Activated CD4-positive, CD25-positive, alpha-beta regulatory T cell (primary cell): ENCODE data around the gene RAB11FIP4.
"Not testable (repeated sequence)": the region's sequence is repeated elsewhere in the genome, so short reads cannot be mapped to it uniquely, and the experiment has no call there.

Experiments used
- DNase-seq, 4 experiments: peaks; one replicate each; lab custom pipeline; 2025; lab: John Stamatoyannopoulos, UW

Gene RAB11FIP4

DNA sequence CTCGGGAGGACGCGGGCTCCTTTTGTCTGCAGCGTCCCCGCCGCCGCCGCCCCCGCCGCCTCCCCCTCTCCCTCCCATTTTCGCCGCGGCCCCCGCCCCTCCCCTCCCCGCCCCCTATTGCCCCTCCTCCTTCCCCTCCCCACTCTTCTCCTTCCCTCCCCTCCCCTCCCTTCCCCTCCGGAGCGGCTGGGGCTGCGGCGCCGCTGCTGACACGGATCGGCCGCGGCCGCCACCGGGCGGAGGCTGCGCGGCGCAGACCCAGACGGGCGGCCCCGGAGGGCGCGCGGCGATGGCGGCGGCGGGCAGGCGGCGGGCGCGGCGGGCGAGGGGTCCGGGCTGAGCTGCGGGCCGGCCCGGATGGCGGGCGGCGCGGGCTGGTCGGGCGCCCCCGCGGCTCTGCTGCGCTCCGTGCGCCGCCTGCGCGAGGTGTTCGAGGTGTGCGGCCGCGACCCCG, at the start of gene RAB11FIP4:
Gene RAB11FIP4, plus strand, starts transcription at position 180 of the 454 bp plus-strand sequence. Its CDS starts 178 bp downstream, at position 358.
- DNase-seq: no peak

DNA sequence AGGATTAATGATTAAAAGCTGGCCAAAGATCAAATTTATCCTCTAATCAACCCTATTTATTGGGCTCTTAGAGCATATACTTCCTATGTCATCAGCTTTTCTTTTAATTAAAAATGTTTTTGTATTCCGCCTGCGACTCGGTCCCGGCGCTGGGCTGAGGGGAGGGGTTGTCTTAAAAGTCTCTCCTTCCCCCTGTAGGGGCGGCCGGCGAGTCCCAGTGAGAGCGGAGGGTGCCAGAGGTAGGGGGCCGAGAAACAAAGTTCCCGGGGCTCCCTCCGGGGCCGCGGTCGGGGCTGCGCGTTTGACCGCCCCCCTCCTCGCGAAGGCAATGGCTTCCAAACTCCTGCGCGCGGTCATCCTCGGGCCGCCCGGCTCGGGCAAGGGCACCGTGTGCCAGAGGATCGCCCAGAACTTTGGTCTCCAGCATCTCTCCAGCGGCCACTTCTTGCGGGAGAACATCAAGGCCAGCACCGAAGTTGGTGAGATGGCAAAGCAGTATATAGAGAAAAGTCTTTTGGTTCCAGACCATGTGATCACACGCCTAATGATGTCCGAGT, 46.2 kb upstream of the RAB11FIP4 start:
- DNase-seq: not testable (repeated sequence)

GRCh38 chr17:31349454-31349853, 42.0 kb upstream of the RAB11FIP4 start:
- DNase-seq: no peak

DNA sequence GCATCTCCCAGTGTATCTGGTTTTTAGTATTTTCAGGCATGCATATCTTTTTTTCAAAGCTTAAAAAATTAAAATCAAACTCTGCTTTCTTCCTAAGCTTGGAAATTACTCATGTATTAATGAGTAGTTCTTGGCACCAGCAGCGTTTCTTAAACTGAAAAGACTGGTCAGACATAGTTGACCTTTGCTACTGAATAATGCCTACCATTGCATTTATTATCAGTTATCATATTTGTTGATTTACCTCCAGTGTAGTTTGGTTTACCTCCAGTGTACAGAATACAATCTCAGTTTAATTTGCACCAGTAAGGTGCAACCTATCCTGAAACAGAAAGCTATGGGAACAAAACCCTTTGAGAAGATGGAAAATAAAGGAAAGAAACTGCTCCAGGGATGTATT, 35.5 kb upstream of the RAB11FIP4 start:
- DNase-seq: no peak

- DNase-seq: no peak
Measured at GRCh38 chr17:31357091-31357490, 34.4 kb upstream of the RAB11FIP4 start.

GRCh38 chr17:31357839-31358394, 33.6 kb upstream of the RAB11FIP4 start:
- no peak for DNase-seq

DNA sequence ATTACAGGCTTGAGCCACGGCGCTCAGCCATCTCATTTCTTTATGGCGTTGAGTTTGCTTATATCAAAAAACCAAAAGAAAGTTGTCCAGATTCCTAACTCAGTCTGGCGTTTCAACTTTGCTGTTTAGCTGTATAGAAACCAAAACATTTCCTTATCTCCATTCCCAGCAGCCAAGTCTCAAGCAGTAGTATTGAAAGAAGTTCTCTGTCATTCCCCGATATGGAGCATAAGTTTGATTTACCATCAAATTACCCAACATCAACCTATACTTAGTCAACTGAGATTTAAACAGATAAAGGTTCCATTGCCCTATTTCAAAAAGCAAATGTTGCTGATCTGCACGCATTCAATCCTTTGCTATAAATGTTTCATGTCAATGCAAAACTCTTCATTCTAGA, 27.5 kb upstream of the RAB11FIP4 start:
- DNase-seq: no peak

DNA sequence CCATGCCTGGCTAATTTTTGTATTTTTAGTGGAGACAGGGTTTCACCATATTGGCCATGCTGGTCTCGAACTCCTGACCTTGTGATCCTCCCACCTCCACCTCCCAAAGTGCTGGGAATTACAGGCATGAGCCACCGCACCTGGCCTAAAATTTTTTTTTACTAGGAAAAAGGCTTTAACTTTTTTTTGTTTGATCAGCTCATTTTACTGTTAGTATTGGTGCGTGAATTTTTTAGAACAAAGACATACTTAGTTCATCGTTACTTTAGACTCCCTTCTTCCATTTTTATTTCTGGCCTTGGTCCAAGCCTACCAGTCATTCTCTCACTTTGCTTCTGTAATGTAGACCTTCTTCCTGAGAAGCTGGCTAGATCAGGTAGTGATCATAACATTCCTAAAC, 25.4 kb upstream of the RAB11FIP4 start:
- DNase-seq: no peak

GRCh38 chr17:31369266-31369665, 22.2 kb upstream of the RAB11FIP4 start:
- DNase-seq: no peak

GRCh38 chr17:31371511-31372097, 19.9 kb upstream of the RAB11FIP4 start:
- no peak for DNase-seq

DNA sequence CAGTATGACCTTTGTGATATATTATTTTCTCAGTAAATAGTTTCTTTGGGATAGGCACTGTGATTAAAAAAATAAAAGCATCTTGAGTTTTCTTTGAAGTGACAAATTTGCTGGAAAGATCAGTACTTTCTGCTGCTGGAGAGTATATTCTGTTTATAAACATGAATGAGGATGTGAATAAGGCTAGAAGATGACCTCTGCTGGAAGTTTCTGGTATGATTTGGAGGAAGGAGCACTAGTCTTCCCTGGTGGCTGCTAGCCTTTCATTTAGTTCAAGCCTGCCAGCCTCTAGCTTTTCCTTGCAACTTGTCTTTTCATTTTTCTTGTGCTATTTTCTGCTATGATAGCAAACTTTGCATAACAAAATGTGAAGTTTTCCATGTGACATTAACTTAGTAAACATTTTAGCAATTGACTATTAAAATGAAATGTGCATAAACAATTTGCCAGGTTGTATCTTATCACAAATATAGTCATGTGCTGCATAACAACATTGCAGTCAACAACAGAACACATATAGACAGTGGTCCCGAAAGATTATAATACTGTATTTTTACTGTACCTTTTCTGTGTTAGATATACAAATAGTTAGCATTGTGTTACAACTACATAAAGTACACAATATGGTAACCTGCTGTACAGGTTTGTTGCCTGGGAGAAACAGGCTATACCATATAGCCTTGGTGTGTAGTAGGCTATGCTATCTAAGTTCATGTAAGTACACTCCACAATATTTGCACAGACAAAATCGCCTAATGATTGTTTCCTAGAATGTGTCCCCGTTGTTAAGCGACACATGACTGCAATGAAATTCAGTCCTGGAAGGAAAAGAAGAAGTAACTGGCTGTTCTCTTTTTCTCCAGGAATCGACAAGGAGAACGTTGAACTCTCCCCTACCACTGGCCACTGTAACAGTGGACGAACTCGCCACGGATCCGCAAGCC, 18.1 kb upstream of the RAB11FIP4 start:
- DNase-seq: no peak

DNA sequence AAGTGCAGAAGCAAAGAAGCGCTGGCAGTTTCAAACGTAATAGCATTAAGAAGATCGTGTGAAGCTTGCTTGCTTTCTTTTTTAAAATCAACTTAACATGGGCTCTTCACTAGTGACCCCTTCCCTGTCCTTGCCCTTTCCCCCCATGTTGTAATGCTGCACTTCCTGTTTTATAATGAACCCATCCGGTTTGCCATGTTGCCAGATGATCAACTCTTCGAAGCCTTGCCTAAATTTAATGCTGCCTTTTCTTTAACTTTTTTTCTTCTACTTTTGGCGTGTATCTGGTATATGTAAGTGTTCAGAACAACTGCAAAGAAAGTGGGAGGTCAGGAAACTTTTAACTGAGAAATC, 17.4 kb upstream of the RAB11FIP4 start:
- DNase-seq: no peak

DNA sequence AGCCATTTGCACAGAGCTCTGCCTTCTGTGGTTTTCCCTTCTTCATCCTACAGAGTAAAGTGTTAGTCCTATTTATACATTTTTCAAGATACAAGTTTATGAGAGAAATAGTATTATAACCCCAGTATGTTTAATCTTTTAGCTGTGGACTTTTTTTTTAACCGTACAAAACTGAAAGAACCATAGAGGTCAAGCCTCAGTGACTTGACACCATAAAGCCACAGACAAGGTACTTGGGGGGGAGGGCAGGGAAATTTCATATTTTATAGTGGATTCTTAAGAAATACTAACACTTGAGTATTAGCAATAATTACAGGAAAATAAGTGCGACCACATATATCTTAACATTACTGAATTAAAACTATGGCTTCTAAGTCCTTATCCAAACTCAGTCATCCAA, 17.0 kb upstream of the RAB11FIP4 start:
- no peak for DNase-seq

DNA sequence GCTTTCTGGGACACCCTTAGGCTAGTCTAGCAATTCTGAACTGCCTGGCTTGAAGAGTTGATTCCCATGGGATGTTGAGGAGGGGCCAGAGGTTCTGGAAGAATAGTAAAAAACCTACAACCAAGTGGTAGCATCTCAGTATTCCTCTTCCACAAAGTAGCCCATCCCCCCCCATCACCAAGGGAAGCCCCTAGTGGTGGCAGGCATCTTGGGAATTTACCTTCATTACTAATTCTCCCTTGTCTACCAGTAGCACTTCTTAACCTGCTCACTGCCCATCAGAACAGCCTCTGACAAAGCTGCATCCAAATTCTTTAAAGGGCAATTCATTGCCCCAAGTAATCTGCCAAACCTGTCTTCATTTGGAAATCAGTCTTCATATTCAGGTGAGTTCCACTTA, 12.8 kb upstream of the RAB11FIP4 start:
- DNase-seq: no peak

GRCh38 chr17:31379597-31380205, 11.8 kb upstream of the RAB11FIP4 start:
- no peak for DNase-seq

- no peak for DNase-seq
Measured at GRCh38 chr17:31381165-31381668, 10.3 kb upstream of the RAB11FIP4 start.

DNA sequence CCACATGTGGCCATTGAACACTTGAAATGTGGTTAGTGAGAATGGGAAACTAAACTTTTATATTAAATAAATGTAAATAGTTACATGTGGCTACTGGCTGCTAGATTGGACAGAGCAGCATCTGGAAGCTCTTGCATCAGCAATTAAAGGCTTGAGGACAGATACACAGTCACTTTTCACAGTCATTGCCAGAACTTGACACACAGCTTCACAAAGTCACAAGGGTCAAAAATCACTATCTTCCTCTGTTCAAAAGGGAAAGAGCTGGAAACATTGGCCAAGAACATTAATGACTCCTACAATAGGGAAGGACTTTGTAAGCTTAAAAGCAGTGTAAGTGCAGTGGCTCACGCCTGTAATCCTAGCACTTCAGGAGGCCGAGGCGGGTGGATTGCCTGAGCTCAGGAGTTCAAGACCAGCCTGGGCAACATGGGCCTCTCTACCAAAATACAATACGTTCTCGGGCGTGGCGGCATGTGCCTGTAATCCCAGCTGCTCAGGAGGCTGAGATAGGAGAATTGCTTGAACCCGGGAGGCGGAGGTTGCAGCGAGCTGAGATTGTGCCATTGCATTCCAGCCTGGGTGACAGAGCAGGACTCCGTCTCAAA, 8.7 kb upstream of the RAB11FIP4 start:
- not testable (repeated sequence) for DNase-seq

DNA sequence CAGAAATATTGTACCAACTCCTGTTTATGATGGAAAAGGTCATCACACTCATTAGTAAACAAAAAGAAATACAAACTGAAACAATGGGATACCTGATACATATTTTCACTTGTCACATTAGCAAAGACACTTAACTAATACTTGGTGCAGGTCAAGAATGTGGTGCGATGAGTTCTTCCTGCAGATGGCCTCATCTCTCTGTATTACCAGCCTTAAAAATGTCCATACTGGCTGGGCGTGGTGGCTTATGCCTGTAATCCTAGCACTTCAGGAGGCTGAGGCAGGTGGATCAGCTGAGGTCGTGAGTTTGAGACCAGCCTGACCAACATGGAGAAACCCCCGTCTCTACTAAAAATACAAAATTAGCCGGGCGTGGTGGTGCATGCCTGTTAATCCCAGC, 8.0 kb upstream of the RAB11FIP4 start:
- not testable (repeated sequence) for DNase-seq

- DNase-seq: no peak
Measured at GRCh38 chr17:31385428-31386285, 5.8 kb upstream of the RAB11FIP4 start.

GRCh38 chr17:31386542-31387075, 4.9 kb upstream of the RAB11FIP4 start:
- DNase-seq: no peak
